CD4-positive, alpha-beta T cell treated with Interleukin-4 for 4 hours (primary cell): Measurements from ENCODE around the gene SLC9A2.

Experiments used
- DNase-seq: peaks from one replicate; pipeline ENCODE4 v3.0.0-alpha.2; 2020

Gene SLC9A2

GRCh38 chr2:102735416-102736109 lies 116.2 kb downstream of the SLC9A2 start:
- DNase-seq: no peak

- DNase-seq: no peak
Measured at GRCh38 chr2:102736110-102736409, 116.7 kb downstream of the SLC9A2 start.

DNA sequence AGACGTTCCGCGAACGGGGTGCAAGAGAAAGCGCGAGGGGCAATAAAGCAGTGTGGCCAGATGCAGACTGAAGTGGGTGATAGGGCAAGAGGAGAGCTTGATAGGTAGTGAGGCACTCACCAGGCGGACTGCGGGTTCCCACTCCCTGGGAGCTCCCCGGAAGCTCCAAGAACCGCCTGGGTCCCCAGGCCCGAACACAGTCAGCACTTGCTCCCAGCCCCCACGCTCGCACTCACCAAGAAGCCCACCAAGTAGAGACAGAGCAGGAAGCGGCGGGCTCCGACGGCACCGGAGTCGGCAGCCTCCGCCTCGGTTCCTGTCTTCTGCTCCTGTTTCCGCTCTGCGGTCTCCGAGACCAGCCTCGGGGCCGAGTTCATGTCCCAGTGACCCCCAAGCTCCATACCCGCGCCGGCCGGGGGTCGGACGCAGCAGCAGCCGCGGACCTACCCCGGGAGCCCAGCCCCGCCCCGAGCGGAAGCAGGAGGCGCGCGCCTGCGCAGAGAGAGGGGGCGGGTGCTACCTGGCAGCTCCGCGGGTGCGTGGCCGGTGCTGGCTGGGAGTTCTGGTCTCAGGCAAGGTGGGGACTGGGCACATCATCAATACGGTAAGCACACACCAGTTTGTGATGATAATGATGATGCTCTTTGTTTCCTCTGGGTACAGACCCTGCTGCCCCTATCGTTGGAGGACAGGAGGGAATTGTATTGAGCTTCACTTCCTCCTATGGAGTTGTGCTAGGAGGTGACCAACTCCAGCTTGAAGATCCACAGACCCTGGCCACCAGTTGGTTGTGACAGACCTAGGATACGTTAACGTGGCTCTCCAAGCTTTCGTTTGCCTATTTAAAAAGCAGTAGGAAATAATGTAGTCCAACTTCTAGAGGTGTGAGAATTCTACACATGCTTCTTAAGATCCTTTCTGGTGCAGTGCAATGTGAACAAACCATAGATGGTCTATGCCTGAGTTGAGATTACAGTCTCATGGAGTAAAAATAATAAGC lies 117.4 kb downstream of the SLC9A2 start:
- DNase-seq: peak; percentile 74

- DNase-seq: no peak
Measured at GRCh38 chr2:102737431-102737830, 118.1 kb downstream of the SLC9A2 start.

DNA sequence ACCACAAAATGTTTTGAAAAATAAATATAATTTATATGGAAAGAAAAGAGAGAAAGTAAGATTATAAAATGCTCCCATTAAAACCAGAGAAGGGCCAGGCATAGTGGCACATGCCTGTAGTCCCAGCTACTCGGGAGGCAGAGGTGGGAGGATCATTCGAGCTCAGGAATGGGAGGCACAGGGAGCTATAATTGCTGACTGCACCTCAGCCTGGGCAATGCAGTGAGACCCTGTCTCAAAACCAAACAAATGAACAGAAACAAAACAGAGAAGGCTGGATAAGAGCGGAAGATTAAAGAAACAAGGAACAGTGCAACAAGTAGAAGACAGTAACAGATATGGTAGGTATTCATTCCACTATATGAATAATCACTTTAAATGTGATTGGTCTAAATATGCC lies 123.9 kb downstream of the SLC9A2 start:
- DNase-seq: no peak

DNA sequence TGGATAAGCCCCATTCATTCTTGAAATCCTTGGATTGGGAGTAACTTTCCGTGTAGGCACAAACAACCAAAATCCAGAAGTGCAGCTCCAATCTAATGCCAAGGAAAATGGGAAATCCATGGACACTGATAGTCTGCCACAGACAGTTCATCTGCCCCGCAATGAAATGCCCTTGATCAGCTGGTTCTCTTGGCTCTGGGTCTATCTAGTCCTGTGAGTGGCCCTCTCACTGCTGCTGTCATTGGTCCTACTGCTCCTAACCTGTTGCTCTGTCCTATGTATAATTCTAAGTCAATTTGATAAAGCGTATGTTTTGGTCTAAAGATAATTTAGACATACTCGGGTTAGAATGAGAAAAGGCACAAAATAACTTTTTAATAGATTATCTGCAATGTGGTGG lies 128.8 kb downstream of the SLC9A2 start:
- no peak for DNase-seq

GRCh38 chr2:102749938-102750337 lies 130.6 kb downstream of the SLC9A2 start:
- no peak for DNase-seq

GRCh38 chr2:102753563-102754159 lies 134.3 kb downstream of the SLC9A2 start:
- peak; percentile 52 for DNase-seq

- DNase-seq: no peak
Measured at GRCh38 chr2:102754456-102755145, 135.2 kb downstream of the SLC9A2 start.

- DNase-seq: no peak
Measured at GRCh38 chr2:102755284-102755683, 135.9 kb downstream of the SLC9A2 start.

GRCh38 chr2:102758439-102758838 lies 139.1 kb downstream of the SLC9A2 start:
- DNase-seq: no peak
